Keratinocyte (primary cell): ENCODE results near the gene JAKMIP1. TPM values are rescaled to one million over a fixed set of nuclear protein-coding genes. Genes with fewer than 3 reads are reported as not detected.
"Not testable (repeated sequence)": the region's sequence is repeated elsewhere in the genome, so short reads cannot be mapped to it uniquely, and the experiment has no call there.

Experiments
- DNase-seq: peaks from one replicate; pipeline ENCODE4 v3.0.0-alpha.2; 2011; ENCODE audit warnings: low read depth, missing footprints, low spot score
- FAIRE-seq: peaks from 2 replicates; lab custom pipeline; 2011; peaks lifted over from hg19 to GRCh38; lab: Jason Lieb, UNC
- H2AFZ ChIP-seq: 2 replicates; pipeline ENCODE4 v1.6.0; 2012; ENCODE audit warnings: low read length, control low read depth, inconsistent platforms; ENCODE audit not compliant: control insufficient read depth
- H3K27ac ChIP-seq: 2 replicates; pipeline ENCODE4 v1.5.1; 2011; ENCODE audit warnings: low read length; ENCODE audit not compliant: control insufficient read depth, insufficient read depth
- H3K27me3 ChIP-seq: 3 replicates; pipeline ENCODE4 v1.6.0; 2011; ENCODE audit warnings: low read length; ENCODE audit not compliant: control insufficient read depth, insufficient read depth; ENCODE audit errors: extremely low read depth
- H3K36me3 ChIP-seq, 2 experiments: 2 replicates in 1 of 2; 3 replicates in 1 of 2; pipeline ENCODE4 v1.5.1; 2011; ENCODE audit warnings: low read length in 2 of 2, mild to moderate bottlenecking in 1 of 2; ENCODE audit not compliant: control insufficient read depth in 2 of 2, insufficient read depth in 2 of 2; ENCODE audit errors: extremely low read depth in 1 of 2
- H3K4me1 ChIP-seq: 3 replicates; pipeline ENCODE4 v1.5.1; 2011; ENCODE audit warnings: low read length; ENCODE audit not compliant: control insufficient read depth, insufficient read depth; ENCODE audit errors: extremely low read depth
- H3K4me2 ChIP-seq: 3 replicates; pipeline ENCODE4 v1.6.0; 2011; ENCODE audit warnings: low read depth, low read length; ENCODE audit not compliant: control insufficient read depth, insufficient read depth; ENCODE audit errors: extremely low read depth
- H3K4me3 ChIP-seq, 3 experiments: fragments of 200-600 bp in 1 of 3; sonication (generic) in 1 of 3; 2 replicates in 2 of 3; 3 replicates in 1 of 3; pipeline ENCODE4 v1.5.1; 2011 to 2016; ENCODE audit warnings: low read length in 3 of 3, mild to moderate bottlenecking in 3 of 3, control low read depth in 2 of 3, inconsistent platforms in 1 of 3, low read depth in 1 of 3, mixed read lengths in 1 of 3, mixed run types in 1 of 3, moderate library complexity in 1 of 3; ENCODE audit not compliant: control insufficient read depth in 2 of 3, insufficient read depth in 2 of 3; ENCODE audit errors: extremely low read depth in 1 of 3
- H3K79me2 ChIP-seq: 2 replicates; pipeline ENCODE4 v1.6.0; 2012; ENCODE audit warnings: low read length; ENCODE audit not compliant: control insufficient read depth, insufficient read depth
- H3K9ac ChIP-seq: 3 replicates; pipeline ENCODE4 v1.6.0; 2011; ENCODE audit warnings: low read length; ENCODE audit not compliant: control insufficient read depth, insufficient read depth; ENCODE audit errors: extremely low read depth
- H3K9me1 ChIP-seq: 3 replicates; pipeline ENCODE4 v1.6.0; 2011; ENCODE audit warnings: low read length; ENCODE audit not compliant: control insufficient read depth, insufficient read depth; ENCODE audit errors: extremely low read depth
- H3K9me3 ChIP-seq: 2 replicates; pipeline ENCODE4 v1.5.1; 2012; ENCODE audit warnings: low read depth, low read length; ENCODE audit not compliant: control insufficient read depth
- H4K20me1 ChIP-seq: 3 replicates; pipeline ENCODE4 v1.6.0; 2011; ENCODE audit warnings: low read length; ENCODE audit not compliant: control insufficient read depth, insufficient read depth; ENCODE audit errors: extremely low read depth
- EZH2 ChIP-seq: IDR thresholded peaks from one replicate; pipeline ENCODE4 v1.6.1; 2012; ENCODE audit warnings: inconsistent platforms, mild to moderate bottlenecking, low read length, moderate library complexity
- dilution Hi-C: fragments of 300-500 bp; cut with MboI; formaldehyde crosslinking; loops from one replicate; pipeline ENCODE4 v1.7.0; 2020; ENCODE audit warnings: low sequenced_read_pairs; ENCODE audit not compliant: extremely low pct_ligation_motif_present
- polyA plus RNA-seq, 5 experiments: library from polyadenylated mRNA; depleted of rRNA in 3 of 5; stranded (reverse) in 3 of 5; stranded (forward) in 1 of 5; unstranded in 1 of 5; fragments of >200 nt; gene quantifications; 1 replicate in 1 of 5; 2 replicates in 3 of 5; 3 replicates in 1 of 5; pipeline versions ENCODE4 v1.2.1 to v1.2.3, GENCODE V29; 2011 to 2012; ENCODE audit warnings: missing spikeins in 2 of 5, low read depth in 1 of 5, low replicate concordance in 1 of 5
- TF ChIP-seq, protein P1 (sequence below), 3 experiments: IDR thresholded peaks in 1 of 3; conservative IDR thresholded peaks in 1 of 3; optimal IDR thresholded peaks in 1 of 3; 2 replicates in 2 of 3; 3 replicates in 1 of 3; pipeline versions ENCODE3 to v1.5.1; 2011; ENCODE audit warnings: low read length in 3 of 3, mild to moderate bottlenecking in 3 of 3, moderate library complexity in 2 of 3, control low read depth in 1 of 3, inconsistent platforms in 1 of 3; ENCODE audit not compliant: insufficient read depth in 2 of 3; ENCODE audit errors: extremely low read depth in 1 of 3

Gene JAKMIP1
- polyA plus RNA-seq, 1 donor (not counting 4 experiments of a cell fraction or from before 2014, with no cell fraction given), result not detected

GRCh38 chr4:6141554-6141953 lies 58.8 kb downstream of the JAKMIP1 start:
- Histone ChIP-seq H3K9me1 (no peaks in the 10 kb centered on the region), H3K9ac (no peak overlapping the region)
- no peak for DNase-seq

DNA sequence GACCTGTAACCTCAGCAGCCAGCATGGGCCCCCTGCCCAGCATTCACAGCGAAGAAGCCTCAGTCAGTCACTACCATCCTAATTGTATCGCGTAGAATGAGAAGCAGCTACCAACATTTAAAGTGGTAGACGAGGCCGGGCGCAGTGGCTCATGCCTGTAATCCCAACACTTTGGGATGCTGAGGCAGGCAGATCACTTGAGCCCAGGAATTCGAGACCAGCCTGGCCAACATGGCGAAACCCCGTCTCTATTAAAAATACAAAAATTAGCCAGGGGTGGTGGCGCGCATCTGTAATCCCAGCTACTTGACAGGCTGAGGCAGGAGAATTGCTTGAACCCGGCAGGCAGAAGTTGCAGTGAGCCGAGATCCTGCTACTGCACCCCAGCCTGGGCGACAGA lies 59.3 kb downstream of the JAKMIP1 start:
- H3K36me3 ChIP-seq, FAIRE-seq, H3K9ac ChIP-seq, H2AFZ ChIP-seq, H3K4me3 ChIP-seq, H3K4me1 ChIP-seq, H4K20me1 ChIP-seq, H3K9me3 ChIP-seq, H3K79me2 ChIP-seq, H3K27ac ChIP-seq, DNase-seq, H3K27me3 ChIP-seq, H3K9me1 ChIP-seq, dilution Hi-C loops, H3K4me2 ChIP-seq: not testable (repeated sequence)

More at GRCh38 chr4:6141554-6141953, 58.8 kb downstream of the JAKMIP1 start:
- TF ChIP-seq, protein P1, sequence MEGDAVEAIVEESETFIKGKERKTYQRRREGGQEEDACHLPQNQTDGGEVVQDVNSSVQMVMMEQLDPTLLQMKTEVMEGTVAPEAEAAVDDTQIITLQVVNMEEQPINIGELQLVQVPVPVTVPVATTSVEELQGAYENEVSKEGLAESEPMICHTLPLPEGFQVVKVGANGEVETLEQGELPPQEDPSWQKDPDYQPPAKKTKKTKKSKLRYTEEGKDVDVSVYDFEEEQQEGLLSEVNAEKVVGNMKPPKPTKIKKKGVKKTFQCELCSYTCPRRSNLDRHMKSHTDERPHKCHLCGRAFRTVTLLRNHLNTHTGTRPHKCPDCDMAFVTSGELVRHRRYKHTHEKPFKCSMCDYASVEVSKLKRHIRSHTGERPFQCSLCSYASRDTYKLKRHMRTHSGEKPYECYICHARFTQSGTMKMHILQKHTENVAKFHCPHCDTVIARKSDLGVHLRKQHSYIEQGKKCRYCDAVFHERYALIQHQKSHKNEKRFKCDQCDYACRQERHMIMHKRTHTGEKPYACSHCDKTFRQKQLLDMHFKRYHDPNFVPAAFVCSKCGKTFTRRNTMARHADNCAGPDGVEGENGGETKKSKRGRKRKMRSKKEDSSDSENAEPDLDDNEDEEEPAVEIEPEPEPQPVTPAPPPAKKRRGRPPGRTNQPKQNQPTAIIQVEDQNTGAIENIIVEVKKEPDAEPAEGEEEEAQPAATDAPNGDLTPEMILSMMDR (optimal IDR thresholded peaks at IDR 0.05 in 1 of 3, IDR thresholded peaks at IDR 0.05 in 1 of 3, conservative IDR thresholded peaks at IDR 0.05 in 1 of 3; ENCODE audit: extremely low read depth in 1 of 3, insufficient read depth in 2 of 3, low read length in 3 of 3), result no peak
- TF ChIP-seq EZH2, result no peak
- no peak for FAIRE-seq
- Histone ChIP-seq H3K4me2 (no peak overlapping the region), H3K4me3 (no peak overlapping the region), H3K9me3 (peaks cover 2% of the 10 kb centered on the region), H3K79me2 (no peaks in the 10 kb centered on the region), H3K27ac (no peak overlapping the region), H3K4me1 (no peaks in the 10 kb centered on the region), H2AFZ (no peak overlapping the region), H4K20me1 (no peaks in the 10 kb centered on the region), H3K27me3 (no peaks in the 10 kb centered on the region), H3K36me3 (no peaks in the 10 kb centered on the region)
- dilution Hi-C loops, result no loop called here

DNA sequence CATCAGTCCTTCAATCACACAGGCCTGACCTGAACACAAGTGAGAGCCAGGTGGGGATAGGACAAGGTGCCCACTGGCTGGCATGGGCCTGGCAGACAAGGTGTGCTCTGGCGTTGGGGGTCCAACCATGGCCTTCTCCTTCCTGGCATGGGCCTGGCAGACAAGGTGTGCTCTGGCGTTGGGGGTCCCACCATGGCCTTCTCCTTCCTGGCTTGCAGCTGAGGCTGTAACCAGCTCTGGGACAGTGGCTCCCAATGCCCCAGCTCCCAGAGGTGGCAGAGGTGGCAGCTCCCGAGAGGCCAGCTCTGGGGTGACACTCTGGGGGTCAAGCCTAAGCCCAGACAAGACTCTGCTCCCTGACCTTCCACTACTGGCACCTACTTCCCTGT lies 62.6 kb downstream of the JAKMIP1 start:
- H3K27me3 ChIP-seq, result no peaks in the 10 kb centered on the region
- FAIRE-seq, result no peak

More for the DNA sequence above, 62.6 kb downstream of the JAKMIP1 start:
- no peak overlapping the region for H3K4me2 ChIP-seq
- TF ChIP-seq, protein P1 (optimal IDR thresholded peaks at IDR 0.05 in 1 of 3, IDR thresholded peaks at IDR 0.05 in 1 of 3, conservative IDR thresholded peaks at IDR 0.05 in 1 of 3; ENCODE audit: extremely low read depth in 1 of 3, insufficient read depth in 2 of 3, low read length in 3 of 3), result no peak
- no peak for TF ChIP-seq EZH2
- no peaks in the 10 kb centered on the region for H3K36me3 ChIP-seq
- H3K27ac ChIP-seq, result no peak overlapping the region
- H3K4me3 ChIP-seq, result no peak overlapping the region
- no peaks in the 10 kb centered on the region for H4K20me1 ChIP-seq
- H3K9ac ChIP-seq, result no peak overlapping the region
- peaks cover 2% of the 10 kb centered on the region for H3K9me3 ChIP-seq
- DNase-seq, result no peak
- no peaks in the 10 kb centered on the region for H3K79me2 ChIP-seq
- no peaks in the 10 kb centered on the region for H3K9me1 ChIP-seq
- no peaks in the 10 kb centered on the region for H3K4me1 ChIP-seq
- dilution Hi-C loops, result no loop called here
- H2AFZ ChIP-seq, result no peak overlapping the region
